CD4-positive, alpha-beta T cell treated with Interleukin-10 for 1 hour (primary cell): ENCODE results near the gene ADAM33.

Experiments
- DNase-seq: peaks from one replicate; pipeline ENCODE4 v3.0.0-alpha.2; 2020

Gene ADAM33

GRCh38 chr20:3686421-3686820, 4.6 kb upstream of the ADAM33 start:
- no peak for DNase-seq

DNA sequence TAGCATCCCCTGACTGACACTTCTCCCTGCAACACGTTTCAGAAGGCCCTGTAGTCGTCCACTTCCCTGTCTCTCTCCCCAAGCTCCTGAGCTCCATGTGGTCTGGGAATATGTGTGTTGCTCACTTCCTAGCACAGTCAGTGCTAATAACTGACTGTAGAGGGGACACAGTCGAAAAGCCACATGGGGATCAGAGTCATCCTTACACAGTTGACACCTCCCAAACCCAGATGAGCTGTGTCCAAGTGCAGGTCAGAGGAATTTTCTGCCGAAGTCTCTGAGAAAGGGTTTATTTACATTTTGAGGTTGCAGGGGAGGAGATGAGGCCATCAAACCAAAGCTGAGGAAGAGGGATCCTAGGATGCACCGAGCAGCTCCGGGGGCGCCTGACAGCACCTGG, 3.5 kb upstream of the ADAM33 start:
- no peak for DNase-seq

DNA sequence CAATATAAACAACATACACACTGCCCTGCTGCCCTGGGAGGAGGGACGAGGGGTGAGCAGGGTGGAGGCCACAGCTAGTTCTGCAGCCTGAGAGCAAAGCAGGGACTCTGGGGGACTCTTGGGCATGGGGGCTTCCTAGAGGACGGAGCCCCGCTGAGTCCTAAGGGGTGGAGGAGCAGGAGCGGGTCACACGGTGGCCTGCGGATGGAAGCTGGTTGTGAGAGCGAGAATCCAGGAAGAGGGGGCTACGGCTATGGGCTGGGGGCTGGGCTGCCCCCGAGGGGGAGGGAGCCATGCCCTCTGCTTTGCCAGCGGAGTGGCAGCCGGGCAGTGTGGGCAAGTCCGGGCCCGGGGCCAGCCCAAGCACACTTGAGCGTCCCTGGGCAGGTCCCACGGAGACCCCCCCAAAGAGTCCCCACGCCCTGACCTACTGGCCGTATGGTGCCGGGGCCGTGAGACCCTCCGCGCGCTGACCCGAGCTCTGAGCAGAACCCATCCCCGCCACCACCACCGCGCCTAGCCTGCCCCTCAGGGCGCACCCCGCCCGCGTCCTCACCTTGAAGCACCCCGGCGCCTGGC, 369 bp downstream of the ADAM33 start:
- no peak for DNase-seq

GRCh38 chr20:3680701-3681351, 984 bp downstream of the ADAM33 start:
- DNase-seq = no peak

DNA sequence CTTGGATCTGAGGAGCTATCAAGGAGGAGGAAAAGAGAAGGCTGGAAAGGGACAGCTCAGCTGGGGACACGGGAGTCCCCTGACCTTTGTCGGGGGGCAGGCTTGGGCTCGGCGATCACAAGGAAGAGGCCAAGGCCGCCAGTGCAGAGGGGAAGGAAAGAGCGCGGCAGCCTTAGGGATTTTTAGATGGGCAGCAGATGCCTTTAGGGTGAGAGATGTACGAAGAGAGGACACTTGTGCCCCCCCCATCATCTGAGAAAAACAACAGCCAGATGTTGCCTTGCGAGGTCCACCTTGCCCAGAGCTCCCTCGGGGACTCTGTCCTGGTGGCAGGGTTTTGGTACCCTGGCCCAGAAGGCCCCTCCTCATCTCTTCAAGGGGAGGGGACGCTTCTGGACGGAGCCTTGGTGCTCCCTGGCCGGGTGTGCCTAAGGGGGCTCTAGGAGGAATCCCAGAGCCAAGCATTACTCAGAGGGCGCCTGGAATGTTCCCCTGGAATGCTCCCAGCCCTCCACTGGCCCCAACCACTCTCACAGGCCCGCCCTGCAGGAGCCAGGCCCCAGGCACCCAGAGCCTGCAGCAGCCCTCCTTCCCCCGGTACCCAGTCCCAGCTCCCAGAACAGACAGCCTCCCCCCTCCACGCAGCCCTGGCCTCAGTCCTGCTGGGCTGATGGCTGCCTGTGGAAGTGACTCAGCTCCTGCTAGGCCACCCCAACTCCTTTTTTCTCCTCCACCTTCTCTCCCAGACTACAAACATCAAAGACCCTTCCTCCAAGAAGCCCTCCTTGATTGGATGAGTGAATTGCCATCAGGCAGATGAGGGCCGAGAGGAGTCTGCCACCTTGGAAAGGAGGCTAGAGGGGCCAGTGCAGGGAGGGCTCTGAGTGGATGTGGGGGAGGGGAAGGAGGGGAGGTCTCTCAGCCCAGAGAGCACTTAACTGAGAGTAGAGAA, 1.8 kb downstream of the ADAM33 start:
- DNase-seq = no peak

DNA sequence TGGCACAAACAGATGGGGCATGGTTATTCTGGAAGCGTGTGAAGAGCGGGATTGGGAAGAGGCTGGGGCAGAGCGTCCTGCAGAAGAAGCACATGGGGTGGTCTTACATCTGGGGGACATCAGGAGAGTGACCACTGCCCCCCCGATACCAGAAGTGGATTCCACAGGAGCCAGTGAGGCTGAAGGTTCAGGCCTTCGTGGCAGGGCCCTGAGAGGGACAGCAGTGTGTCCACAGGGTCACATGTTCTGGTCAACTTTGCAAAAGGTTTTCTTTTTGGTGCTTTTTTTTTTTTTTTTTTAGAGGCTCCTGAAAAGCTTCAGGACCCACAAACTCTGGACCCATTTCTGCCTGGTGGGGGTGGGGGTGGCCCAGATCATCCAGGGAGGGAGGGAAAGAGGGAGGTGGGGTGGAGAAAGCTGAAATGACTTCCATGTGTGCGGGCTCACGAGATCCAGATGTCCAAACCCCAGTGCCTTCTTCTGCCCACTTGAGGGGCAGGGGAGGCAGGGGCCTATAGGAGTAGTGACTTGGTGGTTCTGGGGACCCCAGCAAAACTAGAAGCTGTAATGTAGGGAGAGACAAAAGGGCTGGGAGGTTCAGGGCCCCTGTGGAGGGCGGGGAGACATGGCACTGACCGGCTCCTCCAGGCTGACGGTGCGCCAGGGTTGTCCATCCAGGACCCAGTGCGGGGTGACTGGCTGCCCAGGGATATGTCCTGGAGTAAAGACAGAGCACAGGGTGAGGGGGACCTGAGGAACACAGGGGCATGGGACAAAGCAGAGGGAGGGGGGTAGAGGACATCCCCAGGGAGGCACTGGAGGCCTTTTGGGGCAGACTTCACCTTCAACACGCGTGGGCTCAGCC, 2.7 kb downstream of the ADAM33 start:
- no peak for DNase-seq

DNA sequence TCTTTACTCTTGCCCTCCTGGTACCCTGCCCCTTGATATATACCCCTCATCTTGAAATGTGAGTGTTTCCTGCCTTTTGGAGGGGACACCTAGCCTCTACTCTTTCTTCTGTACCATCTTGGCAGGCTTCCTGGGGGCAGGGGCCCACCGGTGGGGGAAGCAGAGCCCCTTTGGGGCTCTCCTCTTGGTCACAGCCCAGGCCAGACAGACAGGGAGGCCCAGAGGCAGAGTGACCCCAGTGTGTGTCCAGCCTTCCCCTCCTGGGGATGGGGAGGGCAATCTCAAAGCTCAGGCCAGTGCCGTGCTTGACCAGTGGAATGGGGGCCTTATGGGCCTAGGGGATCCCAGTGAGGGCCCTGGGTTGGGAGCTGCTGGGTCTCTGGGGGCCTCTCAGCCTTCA, 3.6 kb downstream of the ADAM33 start:
- DNase-seq = no peak

DNA sequence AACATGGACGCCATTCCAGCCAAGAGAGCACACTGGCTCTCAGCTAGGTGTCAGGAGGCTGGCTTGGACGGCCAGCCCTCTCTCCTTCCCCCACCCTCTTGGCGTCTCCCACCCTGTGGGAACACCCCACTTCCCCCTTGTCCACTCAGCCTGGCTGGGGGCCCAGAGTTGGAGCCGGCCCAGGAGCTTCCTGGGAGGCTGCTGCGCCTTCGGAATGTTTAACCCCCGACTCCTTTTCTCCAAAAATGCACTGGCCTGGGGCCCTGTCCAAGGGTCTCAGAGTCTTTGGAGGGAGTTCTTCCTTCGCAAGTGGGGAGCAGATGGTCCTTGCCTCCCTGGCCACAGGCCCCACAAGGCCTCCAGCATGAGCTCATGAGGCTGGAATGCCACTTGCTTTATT, 4.1 kb downstream of the ADAM33 start:
- DNase-seq = no peak

DNA sequence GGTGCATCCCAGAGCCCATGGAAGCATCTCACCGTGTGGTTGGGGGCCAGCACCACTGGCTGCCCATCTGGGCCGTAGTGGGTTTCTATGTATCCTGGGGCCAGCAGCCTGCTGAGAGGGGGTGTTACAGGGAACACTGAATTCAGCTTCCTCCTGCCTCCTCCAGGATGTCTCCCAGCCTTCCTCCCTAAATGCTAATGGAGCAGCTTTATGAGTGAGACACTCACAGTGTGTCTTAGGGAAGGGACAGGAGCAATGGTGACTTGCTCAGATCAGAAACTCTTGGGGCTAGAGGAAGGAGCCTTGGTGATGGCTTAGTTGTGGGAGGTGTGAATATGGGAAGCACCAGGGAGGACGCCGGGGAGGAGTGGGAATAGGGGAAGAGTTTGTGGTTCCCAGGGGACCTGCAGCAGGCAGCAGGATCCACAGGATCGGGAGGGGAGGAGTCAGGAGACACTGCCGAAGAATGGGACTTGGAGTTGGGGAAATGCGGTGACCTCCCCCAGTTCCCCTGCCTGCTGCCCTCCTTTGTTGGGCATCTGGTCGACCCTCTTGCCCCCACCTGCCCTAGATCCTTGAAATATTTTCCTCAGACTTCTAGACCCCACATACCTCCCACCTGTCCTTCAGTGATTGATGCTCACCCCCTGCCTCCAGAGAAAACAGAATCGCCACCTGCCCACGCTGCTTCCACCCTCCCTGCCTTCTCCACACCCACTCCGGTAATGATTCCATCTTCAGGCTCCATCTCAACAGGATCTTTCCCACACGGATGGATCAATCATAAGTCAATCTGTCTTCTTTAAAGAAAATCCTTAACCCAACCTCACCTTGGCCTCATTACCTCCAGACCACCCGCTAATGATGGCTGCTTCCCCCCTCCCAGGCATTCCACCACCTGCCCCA, 6.6 kb downstream of the ADAM33 start:
- no peak for DNase-seq

GRCh38 chr20:3674447-3674846, 7.4 kb downstream of the ADAM33 start:
- no peak for DNase-seq

DNA sequence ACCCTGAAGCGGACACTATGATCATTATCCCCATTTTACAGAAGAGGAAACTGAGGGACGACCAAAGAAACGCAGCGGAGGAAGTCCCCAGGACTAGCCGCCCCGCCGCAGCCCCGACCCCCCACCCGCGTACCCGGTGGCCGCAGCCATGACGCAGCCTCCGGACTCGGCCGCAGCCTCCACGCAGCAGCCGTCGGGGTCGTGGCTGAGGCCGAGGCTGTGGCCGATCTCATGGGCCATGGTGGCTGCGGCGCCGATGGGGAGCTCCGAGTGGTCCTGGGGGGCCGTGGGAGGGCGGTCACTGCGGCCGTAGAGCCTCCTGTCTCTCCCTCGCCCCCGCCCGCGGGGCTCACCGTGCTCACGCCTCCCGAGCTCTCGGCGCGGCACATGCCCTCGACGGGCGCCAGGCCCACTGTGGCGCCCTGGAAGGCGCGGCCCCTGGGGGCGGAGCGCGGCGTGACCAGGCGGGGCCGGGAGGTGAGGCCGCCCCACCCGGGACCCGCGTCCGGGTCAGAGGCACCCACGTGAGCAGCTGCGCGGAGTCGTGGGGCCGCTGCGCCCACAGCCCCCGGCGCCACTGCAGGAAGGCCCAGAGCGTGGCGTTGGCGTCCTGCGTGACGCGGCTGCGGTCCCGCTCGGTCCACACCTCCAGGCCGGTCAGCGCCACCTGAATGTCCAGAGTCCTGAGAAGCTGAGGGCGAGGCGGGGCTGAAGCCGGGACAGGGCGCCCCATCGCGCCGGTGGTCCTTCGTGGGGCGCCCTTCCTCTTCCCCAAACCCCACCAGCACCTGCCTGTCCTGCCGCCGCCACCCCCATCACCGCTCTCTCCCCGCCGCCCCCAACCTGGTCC, 8.4 kb downstream of the ADAM33 start:
- no peak for DNase-seq

GRCh38 chr20:3672547-3673171, 9.2 kb downstream of the ADAM33 start:
- no peak for DNase-seq

- DNase-seq = no peak
Observed at GRCh38 chr20:3671986-3672546, 9.7 kb downstream of the ADAM33 start.

- DNase-seq = no peak
Observed at GRCh38 chr20:3670945-3671344, 10.9 kb downstream of the ADAM33 start.

GRCh38 chr20:3670511-3670910, 11.3 kb downstream of the ADAM33 start:
- DNase-seq = no peak

GRCh38 chr20:3669710-3670367, 12.0 kb downstream of the ADAM33 start:
- DNase-seq = no peak

- no peak for DNase-seq
Observed at GRCh38 chr20:3667434-3668037, 14.3 kb downstream of the ADAM33 start.

DNA sequence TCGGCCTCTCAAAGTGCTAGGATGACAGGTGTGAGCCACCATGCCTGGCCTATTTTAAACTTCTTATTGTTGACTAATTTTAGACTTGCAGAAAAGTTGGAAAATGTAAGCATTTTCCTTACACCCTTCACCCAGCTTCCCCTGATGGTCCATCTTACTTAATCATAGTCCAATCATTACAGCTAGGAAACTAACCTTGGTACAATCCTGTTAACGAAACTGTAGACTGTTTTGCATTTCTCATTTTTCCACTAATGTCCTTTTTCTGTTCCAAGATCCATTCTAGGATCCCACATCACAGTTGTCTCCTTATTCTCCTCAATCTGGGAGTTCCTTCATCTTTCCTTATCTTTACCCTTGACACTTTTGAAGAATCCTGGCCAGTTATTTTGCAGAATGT, 18.0 kb downstream of the ADAM33 start:
- DNase-seq = no peak
